Heart left ventricle (tissue), 16 donors: ENCODE results near the gene OTOP3. TPM values are rescaled to one million over a fixed set of nuclear protein-coding genes. Genes with fewer than 3 reads are reported as not detected.
"Not testable (repeated sequence)": the region's sequence is repeated elsewhere in the genome, so short reads cannot be mapped to it uniquely, and the experiment has no call there.

Source experiments
- ATAC-seq, 4 donors: fragments of 200-7000 bp; cut with Tn5 transposase; one replicate each; pipeline ENCODE4 v1.9.1; 2020 to 2022; ENCODE audit warnings: moderate library complexity in 4 of 4, mild to moderate bottlenecking in 3 of 4, moderate number of reproducible peaks in 1 of 4
- DNase-seq, 5 donors: peaks; one replicate each; pipeline ENCODE4 v3.0.0-alpha.2; 2020
- H3K27ac ChIP-seq, 12 donors: fragments of 200-600 bp; sonication (generic) in 4 of 12; one replicate each; pipeline versions ENCODE4 v1.5.0 to v1.8.0; 2016 to 2022; ENCODE audit warnings: mild to moderate bottlenecking in 2 of 12
- H3K27me3 ChIP-seq, 9 donors: fragments of 200-600 bp; sonication (generic) in 2 of 9; one replicate each; pipeline versions ENCODE4 v1.5.1 to v1.8.0; 2016 to 2022; ENCODE audit warnings: mild to moderate bottlenecking in 3 of 9
- H3K36me3 ChIP-seq, 9 donors: fragments of 200-600 bp; sonication (generic) in 2 of 9; one replicate each; pipeline versions ENCODE4 v1.5.0 to v1.8.0; 2018 to 2022; ENCODE audit warnings: mild to moderate bottlenecking in 2 of 9
- H3K4me1 ChIP-seq, 12 donors: fragments of 200-600 bp; sonication (generic) in 4 of 12; one replicate each; pipeline versions ENCODE4 v1.5.0 to v1.8.0; 2016 to 2022; ENCODE audit warnings: mild to moderate bottlenecking in 3 of 12
- H3K4me3 ChIP-seq, 12 donors: fragments of 200-600 bp; sonication (generic) in 4 of 12; one replicate each; pipeline versions ENCODE4 v1.5.0 to v1.8.0; 2017 to 2022; ENCODE audit warnings: mild to moderate bottlenecking in 9 of 12, moderate library complexity in 4 of 12
- H3K9me3 ChIP-seq, 12 donors: fragments of 200-600 bp; sonication (generic) in 4 of 12; one replicate each; pipeline versions ENCODE4 v1.5.0 to v1.8.0; 2016 to 2022; ENCODE audit warnings: mild to moderate bottlenecking in 1 of 12
- CTCF ChIP-seq, 12 donors: fragments of 200-600 bp; sonication (generic) in 4 of 12; IDR thresholded peaks; one replicate each; pipeline versions ENCODE4 v1.5.0 to v1.8.0; 2018 to 2022; ENCODE audit warnings: antibody characterized with exemption in 12 of 12, mild to moderate bottlenecking in 5 of 12
- POLR2A ChIP-seq, 2 donors: fragments of 450-650 bp; IDR thresholded peaks; one replicate each; pipeline ENCODE4 v1.6.1; 2017; ENCODE audit warnings: antibody characterized with exemption in 2 of 2, mild to moderate bottlenecking in 2 of 2, moderate library complexity in 2 of 2
- WGBS, 4 donors: extraction: QIAGEN DNeasy Blood & Tissue Kit in 2 of 4; methylation state at CpG; one replicate each; pipeline versions ENCODE4 v1.1.5 to v1.1.7; 2013 to 2018; 5-methylcytosine and 5-hydroxymethylcytosine counted together
- intact Hi-C, 10 donors: fragments of 100-400 bp; cut with DNase I; formaldehyde crosslinking; loops; one replicate each; pipeline versions ENCODE4 v1.11.1 to v1.14.2; 2022
- polyA plus RNA-seq, 2 donors: library from polyadenylated mRNA; stranded (reverse); fragments of 200-250 nt; gene quantifications; one replicate each; pipeline ENCODE4 v1.2.3, GENCODE V29; 2013
- total RNA-seq, 9 donors: library from RNA; depleted of rRNA in 2 of 9; stranded (reverse); fragments of >200 nt in 2 of 9; fragmentation: NEBNext Ultra II Directional in 3 of 9; extraction: Animal tissue kit (Norgen Biotek cat#: 25700) in 3 of 9; gene quantifications; one replicate each; pipeline versions ENCODE4 v1.1.0 to v1.2.4, GENCODE V29; 2016 to 2023
- donor health status: ischemic (EF 13 %, LVEDD 7.1; RV severe dilation, severe dysfunction).
- donor health status: healthy with polysubstance abuse.
- donor health status: DM: no; HTN: yes; CAD: no.
- donor health status: DM: no; HTN: no; CAD: no.
- donor health status: ischemic (EF 25% LVEDD 6.9; RV normal size, moderate dysfunction).
- donor health status: ischemic (EF 25% LVEDD 5.7; RV mildly dilated, moderate dysfunction).
- donor health status: healthy.
- donor health status: DM: yes; HTN: yes; CAD: no.
- donor health status: ischemic (EF 35%, LVEDD 5.7; RV mildly dilated, moderate dysfunction).
- donor health status: nonischemic (EF 11% LVEDD 7.7; RV severe dilation, severe dysfunction).
- donor health status: DM: yes; HTN: yes; CAD: no.
- donor health status: PGD.
- donor health status: ischemic (EF 29% LVEDD 5.4; RV normal size, mild dysfunction).
- donor health status: nonischemic (EF 23%, LVEDD 6.1; RV moderate dilation, normal function).

OTOP3 gene
- total and polyA plus RNA-seq, 11 donors = not detected

DNA sequence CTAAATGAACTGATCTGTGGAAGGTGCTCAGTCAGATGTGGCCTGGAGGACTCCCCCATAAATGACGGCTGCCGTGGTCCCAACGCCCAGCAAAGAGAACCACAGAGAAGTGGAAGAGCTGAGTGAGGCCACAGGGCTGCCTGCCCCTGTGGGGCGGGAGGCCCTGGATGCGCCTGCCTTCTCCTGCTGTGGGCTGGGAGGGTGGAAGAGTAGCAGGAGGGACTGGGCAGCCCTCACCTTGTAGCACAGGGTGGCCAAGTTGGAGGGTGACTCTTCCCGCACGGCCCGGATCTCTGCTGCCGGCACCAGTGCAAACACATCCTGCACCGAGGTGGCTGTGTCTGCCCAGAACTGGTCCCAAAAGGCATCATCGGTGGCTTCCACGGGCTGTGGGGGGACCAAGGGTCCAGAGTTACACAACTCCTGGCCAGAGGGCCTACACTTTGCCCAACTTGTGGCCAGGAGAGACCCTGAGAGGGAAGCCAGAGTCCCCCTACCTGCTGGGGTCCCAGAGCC, 28.6 kb downstream of the OTOP3 start:
- intact Hi-C loops = loop anchor here in 9 of 10 donors (5.0 to 10.0 kb wide), 8 partner anchors 48 to 243 kb away; partner anchors contain the start of genes MRPL58 (in 6 of the 9), ATP5PD (in 1 of the 9), KCTD2 (in 1 of the 9) and NUP85 (in 1 of the 9)

DNA sequence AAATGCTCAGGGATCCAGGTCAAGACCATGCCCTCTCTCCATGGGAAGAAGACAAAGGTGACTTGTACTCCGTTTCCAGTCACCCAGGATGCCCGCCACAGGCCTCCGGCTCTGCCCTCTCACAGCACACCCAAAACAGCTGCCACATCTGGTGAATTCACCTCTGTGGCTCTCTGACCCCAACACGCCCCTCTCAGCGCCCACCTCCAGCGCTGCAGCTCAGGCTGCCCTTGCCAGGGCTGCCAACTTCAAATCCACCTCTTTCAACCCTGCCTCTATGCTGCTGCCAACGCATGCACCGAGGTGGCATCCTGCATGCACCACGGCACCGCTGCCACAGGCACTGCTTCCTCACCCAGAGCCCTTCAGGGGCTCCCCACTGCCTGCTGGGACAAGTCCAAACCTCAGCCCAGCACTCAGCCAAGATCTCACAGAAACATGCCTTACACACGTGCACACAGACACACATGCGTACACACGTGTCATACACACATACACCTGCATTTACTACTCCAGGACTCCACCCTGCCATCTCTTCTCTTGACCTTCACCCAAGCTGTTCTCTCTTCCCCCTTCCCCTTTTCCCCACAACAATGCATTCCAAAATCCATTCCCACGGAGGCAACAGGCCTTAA, 29.4 kb downstream of the OTOP3 start:
- Histone ChIP-seq H3K27me3 (no peaks in the 10 kb centered on the region), H3K4me3 (no peak overlapping the region), H3K9me3 (no peaks in the 10 kb centered on the region), H3K4me1 (peaks cover 0 to 13% (median 0%) of the 10 kb centered on the region in 12 donors), H3K27ac (no peak overlapping the region), H3K36me3 (peaks cover 0 to 2% (median 0%) of the 10 kb centered on the region in 9 donors)
- intact Hi-C loops = loop anchor here in 9 of 10 donors (5.0 to 10.0 kb wide), 9 partner anchors 42 to 242 kb away; partner anchors contain the start of genes MRPL58 (in 6 of the 9), ATP5PD (in 1 of the 9), KCTD2 (in 1 of the 9) and NUP85 (in 1 of the 9)
- 84 to 90% (median 87%) methylated on average over 14 of the region's 14 CpGs for WGBS, 4 donors
- TF ChIP-seq CTCF (IDR thresholded peaks at IDR 0.05) (no peak), POLR2A (IDR thresholded peaks at IDR 0.05) (no peak)
- DNase-seq = no peak
- ATAC-seq = no peak

More for the DNA sequence above, 28.6 kb downstream of the OTOP3 start:
- H3K9me3 ChIP-seq = no peaks in the 10 kb centered on the region
- peak in 1 of 5 donors; percentile 40 for DNase-seq
- peaks cover 0 to 3% (median 0%) of the 10 kb centered on the region in 9 donors for H3K36me3 ChIP-seq
- TF ChIP-seq POLR2A (IDR thresholded peaks at IDR 0.05) (no peak), CTCF (IDR thresholded peaks at IDR 0.05) (no peak)
- 89 to 98% (median 94%) methylated on average over 8 to 12 of the region's 12 CpGs for WGBS, 4 donors
- H3K4me3 ChIP-seq = no peak overlapping the region
- peaks cover 0 to 6% (median 0%) of the 10 kb centered on the region in 12 donors for H3K4me1 ChIP-seq
- no peak for ATAC-seq
- no peaks in the 10 kb centered on the region for H3K27me3 ChIP-seq
- H3K27ac ChIP-seq = no peak overlapping the region

DNA sequence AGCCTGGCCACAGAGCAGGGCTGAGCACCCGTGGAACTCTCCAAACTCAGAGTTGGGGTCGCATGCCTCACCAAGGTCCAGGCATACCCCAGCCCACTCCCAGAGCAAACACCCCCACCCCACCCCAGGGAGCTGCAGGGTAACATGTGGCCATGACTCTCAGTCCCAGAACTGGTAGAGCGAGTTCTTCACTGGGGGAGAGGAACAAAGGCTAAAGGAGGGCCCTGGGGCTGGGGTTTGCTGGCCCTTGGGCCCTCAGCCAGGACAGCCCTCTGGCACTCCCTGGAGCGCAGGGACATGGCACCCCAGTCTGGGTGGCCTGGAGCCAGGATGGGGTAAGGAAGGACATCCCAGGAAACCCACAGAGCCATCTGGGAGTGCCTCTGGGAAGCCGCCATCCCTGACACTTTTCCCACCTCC, 32.7 kb downstream of the OTOP3 start:
- DNase-seq (peak in 1 of 5 donors; percentile 11), ATAC-seq (no peak)
- Histone ChIP-seq H3K9me3 (no peaks in the 10 kb centered on the region), H3K27ac (no peak overlapping the region), H3K4me1 (peaks cover 0 to 26% (median 12%) of the 10 kb centered on the region in 12 donors), H3K27me3 (peaks cover 0 to 18% (median 0%) of the 10 kb centered on the region in 9 donors), H3K4me3 (no peak overlapping the region), H3K36me3 (no peaks in the 10 kb centered on the region)
- WGBS, 4 donors = 87 to 92% (median 89%) methylated on average over 4 to 5 of the region's 5 CpGs
- intact Hi-C loops = loop anchor here in 2 of 10 donors (5.0 to 10.0 kb wide), 2 partner anchors 39 to 156 kb away; no protein-coding TSS in a partner anchor
- TF ChIP-seq POLR2A (IDR thresholded peaks at IDR 0.05) (no peak), CTCF (IDR thresholded peaks at IDR 0.05) (no peak)

GRCh38 chr17:74969501-74969900, 33.8 kb downstream of the OTOP3 start:
- not testable (repeated sequence) for ATAC-seq, H3K4me3 ChIP-seq, H3K9me3 ChIP-seq, H3K36me3 ChIP-seq, DNase-seq
- peak overlapping the region in 2 of 12 donors; percentile 41 to 81 for H3K27ac ChIP-seq
- peaks cover 0 to 22% (median 0%) of the 10 kb centered on the region in 9 donors for H3K27me3 ChIP-seq
- intact Hi-C loops = loop anchor here in 2 of 10 donors (5.0 to 10.0 kb wide), 2 partner anchors 38 to 155 kb away; no protein-coding TSS in a partner anchor
- WGBS, 4 donors = 89 to 95% (median 92%) methylated on average over 5 of the region's 5 CpGs
- H3K4me1 ChIP-seq = peaks cover 0 to 26% (median 12%) of the 10 kb centered on the region in 12 donors
